Dermis blood vessel endothelial cell (primary cell): ENCODE results near the gene CC2D2B. TPM values are rescaled to one million over a fixed set of nuclear protein-coding genes. Genes with fewer than 3 reads are reported as not detected.

Experiments used
- total RNA-seq: library from RNA; depleted of rRNA; stranded (reverse); fragments of >200 nt; gene quantifications from 2 replicates; pipeline ENCODE4 v1.2.3, GENCODE V29; 2014

Gene CC2D2B
- total RNA-seq, 1 donor from 2014 or later, result 1.2 TPM

Other genes with a start within 250 kb of the CC2D2B start
- 34.2 and 63.0 TPM in 2 replicates for gene TCTN3, start 214.0 kb upstream of the CC2D2B start, total RNA-seq
- gene ENTPD1, start 151.8 kb upstream of the CC2D2B start, total RNA-seq, result 32.2 and 54.4 TPM in 2 replicates
- 30.3 and 36.9 TPM in 2 replicates for gene CCNJ, start 135.6 kb downstream of the CC2D2B start, total RNA-seq
- 18.4 and 18.9 TPM in 2 replicates for gene ZNF518A, start 222.3 kb downstream of the CC2D2B start, total RNA-seq